CD14-positive monocyte (primary cell): ENCODE results near the gene BARX2. TPM values are rescaled to one million over a fixed set of nuclear protein-coding genes. Genes with fewer than 3 reads are reported as not detected.

Experiments
- DNase-seq, 3 donors: peaks; one replicate each; pipeline ENCODE4 v3.0.0-alpha.2; 2011 to 2022
- H2AFZ ChIP-seq: 2 replicates; pipeline ENCODE4 v1.6.0; 2012; ENCODE audit warnings: mild to moderate bottlenecking, low read depth, low read length, inconsistent platforms; ENCODE audit not compliant: insufficient read depth, poor library complexity, severe bottlenecking
- H3K27ac ChIP-seq, 2 donors: 1 replicate in 1 of 2; 2 replicates in 1 of 2; pipeline ENCODE4 v1.5.1; 2012 to 2013; ENCODE audit warnings: low read length in 2 of 2, control low read depth in 1 of 2, inconsistent platforms in 1 of 2, low read depth in 1 of 2, mild to moderate bottlenecking in 1 of 2
- H3K27me3 ChIP-seq, 2 donors: one replicate each; pipeline versions ENCODE4 v1.6.0 to v1.6.1; 2011 to 2013; ENCODE audit warnings: low read length in 2 of 2; ENCODE audit not compliant: control insufficient read depth in 2 of 2, insufficient read depth in 2 of 2
- H3K36me3 ChIP-seq, 2 donors: replicated peaks in 1 of 2; 1 replicate in 1 of 2; 2 replicates in 1 of 2; pipeline versions ENCODE4 v1.5.1 to v1.6.1; 2012 to 2013; ENCODE audit warnings: low read length in 2 of 2, control low read depth in 1 of 2, inconsistent platforms in 1 of 2, mild to moderate bottlenecking in 1 of 2; ENCODE audit not compliant: insufficient read depth in 2 of 2, control insufficient read depth in 1 of 2
- H3K4me1 ChIP-seq, 2 donors: 1 replicate in 1 of 2; 2 replicates in 1 of 2; pipeline versions ENCODE4 v1.5.1 to v1.6.1; 2012 to 2013; ENCODE audit warnings: low read length in 2 of 2, control low read depth in 1 of 2, inconsistent platforms in 1 of 2, mild to moderate bottlenecking in 1 of 2, moderate library complexity in 1 of 2; ENCODE audit not compliant: insufficient read depth in 2 of 2, control insufficient read depth in 1 of 2
- H3K4me2 ChIP-seq: replicated peaks from 2 replicates; pipeline ENCODE3; 2012; ENCODE audit warnings: low read length, moderate library complexity, mild to moderate bottlenecking; ENCODE audit not compliant: poor library complexity, severe bottlenecking; ENCODE audit errors: extremely low read depth
- H3K4me3 ChIP-seq, 3 experiments: fragments of 200-600 bp in 1 of 3; sonication (generic) in 1 of 3; replicated peaks in 1 of 3; 1 replicate in 2 of 3; 2 replicates in 1 of 3; pipeline ENCODE4 v1.5.1; 2011 to 2013; ENCODE audit warnings: low read length in 3 of 3, mild to moderate bottlenecking in 3 of 3, control low read depth in 2 of 3, low read depth in 2 of 3, inconsistent platforms in 1 of 3, moderate library complexity in 1 of 3
- H3K79me2 ChIP-seq: 2 replicates; pipeline ENCODE4 v1.6.0; 2012; ENCODE audit warnings: mild to moderate bottlenecking, control low read depth, inconsistent platforms, low read length, moderate library complexity; ENCODE audit not compliant: insufficient read depth
- H3K9ac ChIP-seq: 2 replicates; pipeline ENCODE4 v1.6.0; 2017; ENCODE audit warnings: low read length, mild to moderate bottlenecking; ENCODE audit not compliant: insufficient read depth, poor library complexity, severe bottlenecking
- H3K9me3 ChIP-seq, 2 donors: replicated peaks in 1 of 2; 1 replicate in 1 of 2; 2 replicates in 1 of 2; pipeline versions ENCODE4 v1.5.1 to v1.6.1; 2012 to 2013; ENCODE audit warnings: low read length in 2 of 2, control low read depth in 1 of 2; ENCODE audit not compliant: control insufficient read depth in 1 of 2, insufficient read depth in 1 of 2
- H4K20me1 ChIP-seq: 2 replicates; pipeline ENCODE4 v1.6.0; 2012; ENCODE audit warnings: mild to moderate bottlenecking, low read length, control low read depth, moderate library complexity; ENCODE audit not compliant: insufficient read depth
- H3K27ac Mint-ChIP-seq, 7 donors: one replicate each; pipeline ENCODE4 v1.8.0; 2020; ENCODE audit warnings: mild to moderate bottlenecking in 7 of 7, mixed read lengths in 7 of 7, moderate library complexity in 6 of 7, inconsistent platforms in 2 of 7
- H3K27me3 Mint-ChIP-seq, 3 donors: one replicate each; pipeline ENCODE4 v1.8.0; 2021 to 2022; ENCODE audit warnings: low read depth in 3 of 3, mild to moderate bottlenecking in 3 of 3, mixed read lengths in 3 of 3, moderate library complexity in 3 of 3, inconsistent platforms in 1 of 3
- H3K36me3 Mint-ChIP-seq, 2 donors: one replicate each; pipeline ENCODE4 v1.8.0; 2020; ENCODE audit warnings: mixed read lengths in 2 of 2, inconsistent platforms in 1 of 2, mild to moderate bottlenecking in 1 of 2
- H3K4me1 Mint-ChIP-seq: one replicate; pipeline ENCODE4 v1.8.0; 2020; ENCODE audit warnings: mild to moderate bottlenecking, mixed read lengths
- H3K4me3 Mint-ChIP-seq, 2 donors: one replicate each; pipeline ENCODE4 v1.8.0; 2020; ENCODE audit warnings: mild to moderate bottlenecking in 2 of 2, mixed read lengths in 2 of 2, moderate library complexity in 1 of 2
- H3K9me3 Mint-ChIP-seq, 7 donors: one replicate each; pipeline ENCODE4 v1.8.0; 2020 to 2022; ENCODE audit warnings: mixed read lengths in 7 of 7, mild to moderate bottlenecking in 6 of 7, moderate library complexity in 6 of 7, inconsistent platforms in 2 of 7
- CTCF ChIP-seq: fragments of 200-600 bp; IDR thresholded peaks from one replicate; pipeline ENCODE4 v1.8.0; 2022; ENCODE audit warnings: antibody characterized with exemption, mild to moderate bottlenecking
- WGBS: methylation state at CpG from one replicate; pipeline ENCODE4 v1.1.5; 2013; ENCODE audit warnings: missing lambda C conversion rate; ENCODE audit not compliant: insufficient coverage; 5-methylcytosine and 5-hydroxymethylcytosine counted together
- intact Hi-C, 2 donors: fragments of 100-400 bp; cut with micrococcal nuclease; formaldehyde crosslinking; loops; one replicate each; pipeline versions ENCODE4 v1.15.0 to v1.15.1; 2023
- polyA plus RNA-seq, 3 donors: library from polyadenylated mRNA; depleted of rRNA in 1 of 3; unstranded in 2 of 3; stranded (reverse) in 1 of 3; fragments of 300-500 nt in 2 of 3; fragments of >200 nt in 1 of 3; fragmentation: Illumina TruSeq in 2 of 3; gene quantifications; 1 replicate in 2 of 3; 2 replicates in 1 of 3; pipeline ENCODE4 v1.2.3, GENCODE V29; 2012 to 2021

BARX2 gene
- polyA plus RNA-seq, 3 donors: not detected

GRCh38 chr11:129445226-129445625 is 69.6 kb downstream of the BARX2 start:
- H3K27ac ChIP-seq: no peak overlapping the region
- H2AFZ ChIP-seq: no peak overlapping the region
- no peak overlapping the region for H3K4me2 ChIP-seq
- H3K4me3 Mint-ChIP-seq: no peak overlapping the region
- no peaks in the 10 kb centered on the region for H3K79me2 ChIP-seq
- no peaks in the 10 kb centered on the region for H3K36me3 ChIP-seq
- no peaks in the 10 kb centered on the region for H3K4me1 ChIP-seq
- H3K36me3 Mint-ChIP-seq: no peaks in the 10 kb centered on the region
- peaks cover 0 to 1% (median 0%) of the 10 kb centered on the region in 3 donors for H3K27me3 Mint-ChIP-seq
- intact Hi-C loops: no loop called here
- H4K20me1 ChIP-seq: no peaks in the 10 kb centered on the region
- no peak overlapping the region for H3K4me3 ChIP-seq
- H3K27me3 ChIP-seq: no peaks in the 10 kb centered on the region
- no peak overlapping the region for H3K27ac Mint-ChIP-seq
- peaks cover 0 to 10% (median 5%) of the 10 kb centered on the region in 7 donors for H3K9me3 Mint-ChIP-seq
- peaks cover 0 to 4% of the 10 kb centered on the region in 2 donors for H3K9me3 ChIP-seq
- DNase-seq: no peak
- no peaks in the 10 kb centered on the region for H3K4me1 Mint-ChIP-seq
- 97% methylated on average over 7 of the region's 9 CpGs for WGBS
- TF ChIP-seq CTCF: no peak
- no peak overlapping the region for H3K9ac ChIP-seq

GRCh38 chr11:129446572-129446971 is 70.9 kb downstream of the BARX2 start:
- Histone ChIP-seq H3K4me3 (no peak overlapping the region), H3K9me3 (peaks cover 0 to 4% of the 10 kb centered on the region in 2 donors), H3K9ac (no peak overlapping the region), H4K20me1 (no peaks in the 10 kb centered on the region), H3K79me2 (no peaks in the 10 kb centered on the region), H3K27ac (no peak overlapping the region), H3K27me3 (no peaks in the 10 kb centered on the region), H3K36me3 (no peaks in the 10 kb centered on the region), H2AFZ (no peak overlapping the region), H3K4me2 (no peak overlapping the region), H3K4me1 (no peaks in the 10 kb centered on the region)
- TF ChIP-seq CTCF: no peak
- H3K9me3 Mint-ChIP-seq: peaks cover 1 to 13% (median 5%) of the 10 kb centered on the region in 7 donors
- no peak for DNase-seq
- H3K27ac Mint-ChIP-seq: no peak overlapping the region
- no peaks in the 10 kb centered on the region for H3K4me1 Mint-ChIP-seq
- WGBS: 100% methylated on average over 2 of the region's 3 CpGs
- peaks cover 0 to 1% (median 0%) of the 10 kb centered on the region in 3 donors for H3K27me3 Mint-ChIP-seq
- no peaks in the 10 kb centered on the region for H3K36me3 Mint-ChIP-seq
- no peak overlapping the region for H3K4me3 Mint-ChIP-seq
- intact Hi-C loops: no loop called here
